ENCODE results near the gene TUSC2. TPM values are rescaled to one million over a fixed set of nuclear protein-coding genes. Genes with fewer than 3 reads are reported as not detected.
"Not testable (repeated sequence)": the region's sequence is repeated elsewhere in the genome, so short reads cannot be mapped to it uniquely, and the experiment has no call there.

TUSC2 gene
- total RNA-seq, 4 donors from 2014 or later = 28.7 to 63.7 (median 42.3) TPM

GRCh38 chr3:50314816-50315215, 13.2 kb downstream of the TUSC2 start:
- WGBS, 2 donors = 100% methylated on average over 4 of the region's 4 CpGs
- Histone ChIP-seq H3K27ac (peak overlapping the region in 2 of 3 donors; percentile 38 to 52), H3K9me3 (no peaks in the 10 kb centered on the region), H3K27me3 (no peaks in the 10 kb centered on the region), H3K4me3 (replicated peaks in 1 of 3) (no peak overlapping the region), H3K36me3 (peaks cover 7 to 21% of the 10 kb centered on the region in 2 donors), H3K4me1 (peaks cover 27 to 67% of the 10 kb centered on the region in 2 donors)
- DNase-seq = no peak
- TF ChIP-seq POLR2A (IDR thresholded peaks at IDR 0.05) (no peak), CTCF (IDR thresholded peaks at IDR 0.05) (no peak)
- intact Hi-C loops (cut with DNase I) = no loop called here

- H3K9me3 ChIP-seq = no peaks in the 10 kb centered on the region
- peaks cover 7 to 20% of the 10 kb centered on the region in 2 donors for H3K36me3 ChIP-seq
- no peaks in the 10 kb centered on the region for H3K27me3 ChIP-seq
- no peak overlapping the region for H3K4me3 ChIP-seq (replicated peaks in 1 of 3)
- 40 to 50% methylated on average over 3 of the region's 3 CpGs for WGBS, 2 donors
- intact Hi-C loops (cut with DNase I) = no loop called here
- peaks cover 26 to 67% of the 10 kb centered on the region in 2 donors for H3K4me1 ChIP-seq
- TF ChIP-seq POLR2A (IDR thresholded peaks at IDR 0.05) (no peak), CTCF (IDR thresholded peaks at IDR 0.05) (no peak)
- H3K27ac ChIP-seq = peak overlapping the region in 2 of 3 donors; percentile 38 to 52
- peak; percentile 72 to 73 for DNase-seq
Observed at GRCh38 chr3:50314342-50314741, 13.7 kb downstream of the TUSC2 start.

- not testable (repeated sequence) for H3K4me3 ChIP-seq (replicated peaks in 1 of 3); DNase-seq; H3K36me3 ChIP-seq
Observed at GRCh38 chr3:50312041-50312440, 16.0 kb downstream of the TUSC2 start.

GRCh38 chr3:50304601-50305000, 23.4 kb downstream of the TUSC2 start:
- no peak overlapping the region for H3K27ac ChIP-seq
- no peak overlapping the region for H3K4me3 ChIP-seq (replicated peaks in 1 of 3)
- intact Hi-C loops (cut with DNase I) = no loop called here
- H3K4me1 ChIP-seq = peaks cover 20 to 28% of the 10 kb centered on the region in 2 donors
- no peaks in the 10 kb centered on the region for H3K36me3 ChIP-seq
- H3K27me3 ChIP-seq = no peaks in the 10 kb centered on the region
- H3K9me3 ChIP-seq = no peaks in the 10 kb centered on the region
- DNase-seq = no peak
- TF ChIP-seq POLR2A (IDR thresholded peaks at IDR 0.05) = no peak
- no peak for TF ChIP-seq CTCF (IDR thresholded peaks at IDR 0.05)

More at GRCh38 chr3:50312041-50312440, 16.0 kb downstream of the TUSC2 start:
- 80% methylated on average over 2 of the region's 32 CpGs; no CpG with 5 or more reads in 1 of the 2 donors for WGBS, 2 donors
- intact Hi-C loops (cut with DNase I); H3K27me3 ChIP-seq; H3K9me3 ChIP-seq; H3K27ac ChIP-seq: not testable (repeated sequence)
- peaks cover 14 to 47% of the 10 kb centered on the region in 2 donors for H3K4me1 ChIP-seq

- peak; percentile 42 to 48 for DNase-seq
Observed at GRCh38 chr3:50303013-50303815, 24.8 kb downstream of the TUSC2 start, which contains the start of gene HYAL1. Gene HYAL1 (minus strand): TSS chr3:50303574. CDS start chr3:50302956, 618 bp downstream.

More at GRCh38 chr3:50303013-50303815, 24.8 kb downstream of the TUSC2 start, which contains the start of gene HYAL1:
- 76 to 78% methylated on average over 5 to 12 of the region's 14 CpGs for WGBS, 2 donors
- H3K9me3 ChIP-seq = no peaks in the 10 kb centered on the region
- no peak for TF ChIP-seq POLR2A (IDR thresholded peaks at IDR 0.05)
- H3K27ac ChIP-seq = peak within 1 kb of the TSS in 2 of 3 donors; percentile 40 to 74
- intact Hi-C loops (cut with DNase I) = no loop called here
- no peaks in the 10 kb centered on the region for H3K36me3 ChIP-seq
- H3K4me1 ChIP-seq = peaks cover 21 to 30% of the 10 kb centered on the region in 2 donors
- H3K27me3 ChIP-seq = no peaks in the 10 kb centered on the region
- H3K4me3 ChIP-seq (replicated peaks in 1 of 3) = peak within 1 kb of the TSS in 1 of 3 donors; percentile 8

Measured in thyroid gland (tissue), 4 donors.